Hematopoietic multipotent progenitor cell treated with erythropoietin and hydrocortisone succinate and interleukin-3 and kit ligand, for 17 days (in vitro differentiated cells): Measurements from ENCODE around the gene CTU2.
A peak's percentile ranks its signal among the peaks of the same experiment; 100 is the strongest.
"Not testable (repeated sequence)": the region's sequence is repeated elsewhere in the genome, so short reads cannot be mapped to it uniquely, and the experiment has no call there.

Experiments used
- DNase-seq: peaks from one replicate; pipeline ENCODE4 v3.0.0-alpha.2; 2015; ENCODE audit warnings: low spot score

The CTU2 gene

GRCh38 chr16:88706229-88706964 lies at the start of gene CTU2, which contains the start of gene RNF166:
TSS of gene CTU2 (plus strand) at chr16:88706503. CDS start at chr16:88706531, 28 bp downstream.
TSS of gene RNF166 (minus strand) at chr16:88706408. CDS start at chr16:88706325, 83 bp downstream.
- peak; percentile 93 for DNase-seq

- no peak for DNase-seq
Measured at GRCh38 chr16:88657371-88657770, 48.9 kb upstream of the CTU2 start.

- DNase-seq, result no peak
Measured at GRCh38 chr16:88658714-88659113, 47.6 kb upstream of the CTU2 start.

- DNase-seq, result no peak
Measured at GRCh38 chr16:88659160-88659559, 47.1 kb upstream of the CTU2 start.

GRCh38 chr16:88661468-88661867 lies 44.8 kb upstream of the CTU2 start:
- no peak for DNase-seq

GRCh38 chr16:88662222-88662842 lies 44.0 kb upstream of the CTU2 start:
- peak; percentile 10 for DNase-seq

GRCh38 chr16:88662843-88663606 lies 43.3 kb upstream of the CTU2 start, which contains the start of gene MVD:
TSS of gene MVD (minus strand) at chr16:88663091. CDS start at chr16:88663080, 11 bp downstream.
- DNase-seq, result peak; percentile 98

GRCh38 chr16:88665148-88665547 lies 41.2 kb upstream of the CTU2 start:
- no peak for DNase-seq

- no peak for DNase-seq
Measured at GRCh38 chr16:88665570-88665969, 40.7 kb upstream of the CTU2 start.

GRCh38 chr16:88667461-88667860 lies 38.8 kb upstream of the CTU2 start:
- DNase-seq, result no peak

- not testable (repeated sequence) for DNase-seq
Measured at GRCh38 chr16:88669493-88669892, 36.8 kb upstream of the CTU2 start.

GRCh38 chr16:88669980-88670379 lies 36.3 kb upstream of the CTU2 start:
- DNase-seq, result no peak

GRCh38 chr16:88671806-88672205 lies 34.5 kb upstream of the CTU2 start:
- DNase-seq, result no peak

GRCh38 chr16:88672776-88673175 lies 33.5 kb upstream of the CTU2 start:
- no peak for DNase-seq

GRCh38 chr16:88673716-88674379 lies 32.5 kb upstream of the CTU2 start:
- no peak for DNase-seq

GRCh38 chr16:88676502-88677242 lies 29.6 kb upstream of the CTU2 start:
- no peak for DNase-seq

GRCh38 chr16:88677721-88678120 lies 28.6 kb upstream of the CTU2 start:
- DNase-seq, result no peak

GRCh38 chr16:88678224-88678979 lies 27.9 kb upstream of the CTU2 start:
- DNase-seq, result no peak

GRCh38 chr16:88680554-88681083 lies 25.7 kb upstream of the CTU2 start:
- no peak for DNase-seq

- no peak for DNase-seq
Measured at GRCh38 chr16:88681084-88681680, 25.1 kb upstream of the CTU2 start.
